Left ventricle myocardium inferior (tissue), 1 donor: ENCODE data around the gene MXD4. TPM values are rescaled to one million over a fixed set of nuclear protein-coding genes. Genes with fewer than 3 reads are reported as not detected.
A peak's percentile ranks its signal among the peaks of the same experiment; 100 is the strongest.

Experiments
- DNase-seq: peaks from one replicate; pipeline ENCODE4 v3.0.0-alpha.2; 2020
- H3K27ac ChIP-seq: fragments of 200-600 bp; replicated peaks from 2 replicates; pipeline ENCODE4 v1.8.0; 2021
- H3K27me3 ChIP-seq: fragments of 200-600 bp; 2 replicates; pipeline ENCODE4 v1.8.0; 2021; ENCODE audit warnings: low read depth
- H3K36me3 ChIP-seq: fragments of 200-600 bp; 2 replicates; pipeline ENCODE4 v1.8.0; 2021
- H3K4me1 ChIP-seq: fragments of 200-600 bp; 2 replicates; pipeline ENCODE4 v1.8.0; 2021
- H3K4me3 ChIP-seq: fragments of 200-600 bp; 2 replicates; pipeline ENCODE4 v1.8.0; 2021; ENCODE audit warnings: mild to moderate bottlenecking, moderate library complexity
- H3K9me3 ChIP-seq: fragments of 200-600 bp; replicated peaks from 2 replicates; pipeline ENCODE4 v1.8.0; 2021
- intact Hi-C: fragments of 100-400 bp; cut with micrococcal nuclease; formaldehyde crosslinking; loops from one replicate; pipeline ENCODE4 v1.11.0; 2022
- total RNA-seq: library from RNA; stranded (reverse); fragmentation: NEBNext Ultra II Directional; extraction: Animal tissue kit (Norgen Biotek cat#: 25700); gene quantifications from one replicate; pipeline ENCODE4 v1.2.1, GENCODE V29; 2021
- TF ChIP-seq, protein P1 (sequence below): fragments of 200-600 bp; IDR thresholded peaks from 2 replicates; pipeline ENCODE4 v1.8.0; 2021; ENCODE audit warnings: antibody characterized with exemption, mild to moderate bottlenecking, borderline replicate concordance
- donor health status: DM: no; HTN: yes; CAD: no; lungs with severe emphysema.

The MXD4 gene
- total RNA-seq, 1 donor from 2014 or later = 40.4 TPM

- Histone ChIP-seq H3K4me1 (peaks cover 42% of the 10 kb centered on the region), H3K4me3 (no peak overlapping the region), H3K27ac (no peak overlapping the region), H3K36me3 (peaks cover 48% of the 10 kb centered on the region), H3K27me3 (no peaks in the 10 kb centered on the region), H3K9me3 (no peaks in the 10 kb centered on the region)
- TF ChIP-seq, protein P1, sequence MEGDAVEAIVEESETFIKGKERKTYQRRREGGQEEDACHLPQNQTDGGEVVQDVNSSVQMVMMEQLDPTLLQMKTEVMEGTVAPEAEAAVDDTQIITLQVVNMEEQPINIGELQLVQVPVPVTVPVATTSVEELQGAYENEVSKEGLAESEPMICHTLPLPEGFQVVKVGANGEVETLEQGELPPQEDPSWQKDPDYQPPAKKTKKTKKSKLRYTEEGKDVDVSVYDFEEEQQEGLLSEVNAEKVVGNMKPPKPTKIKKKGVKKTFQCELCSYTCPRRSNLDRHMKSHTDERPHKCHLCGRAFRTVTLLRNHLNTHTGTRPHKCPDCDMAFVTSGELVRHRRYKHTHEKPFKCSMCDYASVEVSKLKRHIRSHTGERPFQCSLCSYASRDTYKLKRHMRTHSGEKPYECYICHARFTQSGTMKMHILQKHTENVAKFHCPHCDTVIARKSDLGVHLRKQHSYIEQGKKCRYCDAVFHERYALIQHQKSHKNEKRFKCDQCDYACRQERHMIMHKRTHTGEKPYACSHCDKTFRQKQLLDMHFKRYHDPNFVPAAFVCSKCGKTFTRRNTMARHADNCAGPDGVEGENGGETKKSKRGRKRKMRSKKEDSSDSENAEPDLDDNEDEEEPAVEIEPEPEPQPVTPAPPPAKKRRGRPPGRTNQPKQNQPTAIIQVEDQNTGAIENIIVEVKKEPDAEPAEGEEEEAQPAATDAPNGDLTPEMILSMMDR = no peak
- intact Hi-C loops = no loop called here
- peak; percentile 22 for DNase-seq
Observed at GRCh38 chr4:2247128-2248043, 14.5 kb downstream of the MXD4 start.

DNA sequence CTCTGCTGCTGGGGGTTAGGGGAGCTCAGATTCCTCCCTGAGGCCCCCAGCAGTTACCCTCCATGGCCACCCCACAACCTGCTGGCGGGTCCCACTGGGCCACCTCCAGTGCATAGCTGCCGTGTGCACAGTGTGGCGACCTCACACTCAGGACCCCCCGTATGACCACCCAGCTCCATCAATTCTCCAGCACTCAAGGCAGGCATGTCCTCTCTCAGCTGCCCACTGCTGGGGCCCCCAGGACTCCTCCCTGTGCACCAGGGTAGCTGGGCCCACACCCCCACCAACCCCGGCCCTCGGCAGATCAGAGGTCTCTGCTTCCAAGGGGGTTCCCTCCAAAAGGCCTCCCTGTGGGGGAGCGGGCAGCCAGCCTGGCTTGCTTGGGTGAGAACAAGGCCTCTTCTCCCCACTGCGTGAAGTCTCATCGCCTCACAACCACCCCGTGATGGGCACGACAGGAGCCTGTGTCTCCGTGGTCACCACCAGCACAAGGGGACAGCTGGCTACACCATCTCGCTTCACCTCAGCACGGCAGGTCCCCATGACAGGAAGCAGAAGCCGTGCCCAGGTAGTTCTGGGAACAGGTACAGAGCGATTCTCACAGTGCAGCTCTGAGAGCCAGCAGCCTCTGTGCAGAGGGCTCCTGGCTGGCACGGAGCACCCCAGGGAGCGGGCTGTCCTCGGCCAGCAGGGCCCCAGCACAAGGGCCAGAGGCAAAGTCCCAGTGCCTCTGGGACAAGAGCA is 15.4 kb downstream of the MXD4 start:
- intact Hi-C loops = no loop called here
- peaks cover 46% of the 10 kb centered on the region for H3K4me1 ChIP-seq
- DNase-seq = no peak
- peaks cover 39% of the 10 kb centered on the region for H3K36me3 ChIP-seq
- no peaks in the 10 kb centered on the region for H3K27me3 ChIP-seq
- no peak overlapping the region for H3K4me3 ChIP-seq
- TF ChIP-seq, protein P1 = no peak
- H3K9me3 ChIP-seq = no peaks in the 10 kb centered on the region
- H3K27ac ChIP-seq = no peak overlapping the region

DNA sequence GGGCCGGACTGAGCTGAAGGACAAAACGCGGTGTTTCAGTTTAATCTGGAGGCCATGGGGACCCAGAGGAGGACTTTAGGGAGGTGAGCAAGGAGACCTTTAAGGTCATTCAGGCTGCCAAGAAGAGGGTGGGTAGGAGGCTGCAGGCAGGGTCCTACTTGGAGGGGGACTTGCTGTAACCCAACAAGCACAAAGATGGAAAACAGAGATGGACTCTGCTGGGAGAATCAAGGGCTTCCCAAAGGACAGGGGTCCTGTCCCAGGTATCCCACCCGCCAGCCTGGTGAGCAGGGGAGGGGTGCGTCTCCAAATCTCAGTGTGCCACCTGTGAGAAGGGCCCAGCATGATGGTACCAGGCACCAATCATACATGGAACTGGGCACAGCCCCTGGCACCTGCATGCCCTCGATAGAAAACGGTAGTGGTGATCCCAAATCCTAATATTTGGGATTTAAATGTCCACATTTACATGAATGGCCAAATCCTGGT is 16.1 kb downstream of the MXD4 start:
- Histone ChIP-seq H3K4me3 (no peak overlapping the region), H3K36me3 (peaks cover 32% of the 10 kb centered on the region), H3K9me3 (no peaks in the 10 kb centered on the region), H3K27me3 (no peaks in the 10 kb centered on the region), H3K27ac (peak overlapping the region; percentile 71), H3K4me1 (peaks cover 54% of the 10 kb centered on the region)
- TF ChIP-seq, protein P1 = no peak
- intact Hi-C loops = no loop called here
- DNase-seq = no peak

DNA sequence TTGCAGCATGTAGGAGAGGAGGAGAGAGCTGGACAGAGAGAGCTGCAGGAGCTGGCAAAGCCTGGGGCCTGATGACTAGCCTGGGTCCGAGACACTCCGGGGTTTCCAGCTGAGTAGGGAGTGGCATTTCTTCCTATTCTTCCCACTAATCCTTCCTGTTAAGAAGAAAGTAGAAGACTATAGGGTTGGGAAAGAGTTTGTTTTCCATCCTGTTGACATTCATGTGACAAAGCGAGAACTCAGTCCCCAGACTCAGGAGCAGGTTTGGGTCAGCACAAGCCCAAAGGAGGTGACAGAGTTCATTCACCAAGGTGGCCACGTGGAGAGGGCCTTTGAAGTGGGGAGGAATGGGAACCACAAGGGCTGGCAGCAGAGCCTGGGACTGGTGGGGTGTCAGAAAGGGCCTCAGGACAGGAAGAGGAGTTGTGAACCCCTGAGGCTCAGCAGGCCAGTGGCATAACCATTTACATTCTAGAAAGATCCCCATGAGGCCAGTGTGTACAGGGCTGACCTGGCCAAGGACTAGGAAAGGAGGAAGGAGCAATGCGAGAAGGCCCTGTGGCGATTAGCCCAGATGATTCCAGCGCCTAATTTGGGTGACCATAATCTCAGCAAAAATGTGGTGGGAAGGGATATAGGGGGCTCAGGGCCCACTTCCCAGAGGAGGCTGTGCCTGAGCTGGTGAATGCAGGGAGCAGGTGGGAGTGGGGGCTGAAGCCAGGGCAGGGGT is 16.7 kb downstream of the MXD4 start:
- Histone ChIP-seq H3K36me3 (peaks cover 26% of the 10 kb centered on the region), H3K4me3 (no peak overlapping the region), H3K9me3 (no peaks in the 10 kb centered on the region), H3K27ac (peak overlapping the region; percentile 71), H3K27me3 (no peaks in the 10 kb centered on the region), H3K4me1 (peaks cover 60% of the 10 kb centered on the region)
- TF ChIP-seq, protein P1 = no peak
- intact Hi-C loops = no loop called here
- peak; percentile 14 for DNase-seq
